ENCODE measurements around the gene WFDC13. TPM values are rescaled to one million over a fixed set of nuclear protein-coding genes. Genes with fewer than 3 reads are reported as not detected.
"Not testable (repeated sequence)": the region's sequence is repeated elsewhere in the genome, so short reads cannot be mapped to it uniquely, and the experiment has no call there.

The WFDC13 gene
- not detected in 2 replicates for total RNA-seq (2014; rRNA removed; shearing (Covaris generic))
- polyA plus RNA-seq (2014; cell fraction: nucleus; rRNA removed), result not detected in 2 replicates

DNA sequence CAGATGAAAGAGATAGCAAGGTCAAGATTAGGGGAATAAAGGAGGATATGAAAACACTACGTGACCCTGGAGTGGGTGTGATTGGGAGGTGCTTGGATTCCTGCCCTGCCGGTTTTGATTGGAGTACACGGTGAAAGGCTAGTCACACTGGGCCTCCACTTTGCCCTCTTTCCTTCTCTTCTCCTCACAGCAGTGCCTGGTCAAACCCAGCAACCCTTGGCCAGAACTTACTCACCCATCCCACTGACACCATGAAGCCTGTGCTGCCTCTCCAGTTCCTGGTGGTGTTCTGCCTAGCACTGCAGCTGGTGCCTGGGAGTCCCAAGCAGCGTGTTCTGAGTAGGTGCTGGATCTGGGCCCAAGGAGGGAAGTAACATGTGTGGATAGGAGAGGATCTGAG is at the start of gene WFDC13:
Gene WFDC13 (plus strand): TSS at position 166 of the 400 bp plus-strand sequence. CDS start 86 bp downstream, at position 252.
- no peak for DNase-seq (ENCODE audit: extremely low read depth, low read depth)

DNA sequence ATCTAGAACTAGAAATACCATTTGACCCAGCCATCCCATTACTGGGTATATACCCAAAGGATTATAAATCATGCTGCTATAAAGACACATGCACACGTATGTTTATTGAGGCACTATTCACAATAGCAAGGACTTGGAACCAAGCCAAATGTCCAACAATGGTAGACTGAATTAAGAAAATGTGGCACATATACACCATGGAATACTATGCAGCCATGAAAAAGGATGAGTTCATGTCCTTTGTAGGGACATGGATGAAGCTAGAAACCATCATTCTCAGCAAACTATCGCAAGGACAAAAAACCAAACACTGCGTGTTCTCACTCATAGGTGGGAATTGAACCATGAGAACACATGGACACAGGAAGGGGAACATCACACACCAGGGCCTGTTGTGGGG is 44.8 kb upstream of the WFDC13 start:
- not testable (repeated sequence) for DNase-seq (ENCODE audit: extremely low read depth, low read depth)

- DNase-seq (ENCODE audit: extremely low read depth, low read depth), result no peak
These were observed 31.7 kb upstream of the WFDC13 start, which contains the start of gene WFDC11 for GRCh38 chr20:45670139-45670538. Gene WFDC11, minus strand, starts transcription at chr20:45670239. Its CDS starts 19,639 bp downstream, at chr20:45650600.

GRCh38 chr20:45672765-45673164 is 29.1 kb upstream of the WFDC13 start:
- no peak for DNase-seq (ENCODE audit: extremely low read depth, low read depth)

DNA sequence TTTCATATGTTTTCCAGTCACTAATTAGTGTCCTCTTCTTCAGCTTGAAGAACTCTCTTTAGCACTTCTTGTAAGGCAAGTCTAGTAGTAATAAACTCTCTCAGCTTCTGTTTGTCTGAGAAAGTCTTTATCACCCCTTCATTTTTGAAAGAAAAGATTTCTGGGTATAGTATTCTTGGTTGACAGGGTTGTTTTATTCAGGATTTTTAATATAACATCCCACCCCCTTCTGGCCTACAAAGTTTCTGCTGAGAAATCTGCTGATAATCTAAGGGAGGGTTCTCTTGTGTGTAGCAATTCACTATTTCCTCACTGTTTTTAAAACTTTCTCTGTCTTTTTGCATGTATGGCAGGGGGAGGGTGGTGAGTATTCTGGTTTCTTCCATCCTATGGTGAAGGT is 22.2 kb upstream of the WFDC13 start:
- no peak for DNase-seq (ENCODE audit: extremely low read depth, low read depth)

DNA sequence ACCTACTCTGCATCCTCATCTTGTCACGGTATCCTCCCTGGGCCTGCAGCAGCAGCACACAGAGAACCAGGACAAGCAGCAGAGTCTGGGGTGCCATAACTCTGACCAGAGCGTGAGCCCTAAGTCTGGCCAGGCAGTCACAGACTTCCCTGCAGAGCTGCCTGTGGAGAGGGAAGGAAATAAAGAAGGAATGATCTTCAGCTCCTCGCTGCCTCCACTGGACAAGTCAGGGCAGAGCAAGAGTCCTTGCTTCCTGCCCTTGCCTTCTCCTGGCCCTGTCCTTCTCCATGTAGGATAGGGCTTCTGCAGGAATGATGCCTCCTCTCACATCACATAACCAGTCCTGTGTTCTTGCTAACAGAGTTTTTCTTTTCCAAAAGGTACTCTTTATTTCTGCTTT is 15.9 kb upstream of the WFDC13 start:
- no peak for DNase-seq (ENCODE audit: extremely low read depth, low read depth)

GRCh38 chr20:45693346-45693745 is 8.5 kb upstream of the WFDC13 start:
- DNase-seq (ENCODE audit: extremely low read depth, low read depth), result not testable (repeated sequence)

DNA sequence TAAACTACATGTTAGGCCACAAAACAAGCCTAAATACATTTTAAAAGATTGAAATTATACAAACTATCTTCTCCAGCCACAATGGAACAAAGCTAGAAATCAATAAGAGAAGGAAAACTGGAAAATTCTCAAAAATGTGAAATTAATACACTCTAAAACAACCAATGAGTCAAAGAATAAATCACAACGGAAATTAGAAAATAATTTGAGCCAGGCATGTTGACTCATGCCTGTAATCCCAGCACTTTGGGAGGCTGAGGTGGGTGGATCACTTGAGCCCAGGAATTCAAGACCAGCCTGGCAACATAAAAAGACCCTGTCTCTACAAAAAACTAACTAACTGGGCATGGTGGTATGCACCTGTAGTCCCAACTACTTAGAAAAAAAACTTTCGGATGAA is 6.3 kb upstream of the WFDC13 start:
- no peak for DNase-seq (ENCODE audit: extremely low read depth, low read depth)

DNA sequence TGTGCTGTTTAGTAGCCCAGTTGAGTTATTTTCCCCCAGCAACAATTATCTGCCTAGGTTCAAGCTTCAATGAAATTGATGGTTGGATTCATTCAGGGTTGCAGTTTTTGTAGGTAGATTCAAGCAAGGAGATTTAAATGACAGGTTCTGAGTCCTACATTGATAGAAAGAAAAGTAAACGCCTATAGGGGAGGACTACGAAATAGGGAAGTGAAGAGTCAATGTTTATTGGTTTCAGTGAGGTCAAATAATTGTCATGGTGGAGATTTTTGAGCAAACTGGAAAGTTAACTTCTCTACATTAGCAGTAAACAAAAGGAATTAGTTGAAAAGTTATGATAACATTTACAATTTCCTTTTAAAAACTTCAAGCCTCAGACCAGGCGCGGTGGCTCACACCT is 734 bp upstream of the WFDC13 start:
- no peak for DNase-seq (ENCODE audit: extremely low read depth, low read depth)

DNA sequence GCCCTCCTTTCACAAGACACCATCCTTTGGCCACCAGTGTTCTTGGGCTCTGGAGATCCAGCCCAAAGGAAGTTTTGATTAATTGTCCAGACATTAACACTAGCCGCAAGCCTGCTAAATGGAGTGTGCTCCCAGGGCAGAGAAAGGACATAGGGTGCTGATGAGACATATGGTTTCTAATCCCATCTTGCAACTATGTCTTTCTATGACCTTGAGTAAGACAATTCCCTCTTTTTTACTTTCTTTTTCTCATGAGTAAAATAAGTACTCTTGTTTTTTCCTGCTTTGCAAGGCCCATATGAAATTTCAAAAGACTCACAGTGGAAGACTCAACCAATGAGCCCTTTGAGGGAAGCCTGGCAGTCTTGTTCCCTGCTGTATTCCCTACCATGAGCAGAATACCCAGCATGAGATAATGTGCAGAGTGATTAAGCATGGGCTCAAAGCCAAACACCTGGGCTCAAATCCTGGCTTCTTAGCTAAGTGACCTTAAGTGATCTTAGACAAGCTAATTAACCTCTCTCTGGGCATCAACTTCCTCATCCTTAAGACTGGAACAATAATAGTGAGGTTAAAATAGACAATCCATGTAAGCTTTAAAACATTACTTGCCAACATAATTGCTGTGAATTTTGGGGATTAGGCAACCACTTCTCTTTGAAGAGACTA is 3.3 kb downstream of the WFDC13 start, which contains the start of gene WFDC10B:
Gene WFDC10B (minus strand): TSS at position 51 of the 669 bp plus-strand sequence. CDS start 19,027 bp downstream, outside the sequence.
- DNase-seq (ENCODE audit: extremely low read depth, low read depth), result no peak

- DNase-seq (ENCODE audit: extremely low read depth, low read depth), result not testable (repeated sequence)
These were observed 14.4 kb downstream of the WFDC13 start for GRCh38 chr20:45716141-45716688.

DNA sequence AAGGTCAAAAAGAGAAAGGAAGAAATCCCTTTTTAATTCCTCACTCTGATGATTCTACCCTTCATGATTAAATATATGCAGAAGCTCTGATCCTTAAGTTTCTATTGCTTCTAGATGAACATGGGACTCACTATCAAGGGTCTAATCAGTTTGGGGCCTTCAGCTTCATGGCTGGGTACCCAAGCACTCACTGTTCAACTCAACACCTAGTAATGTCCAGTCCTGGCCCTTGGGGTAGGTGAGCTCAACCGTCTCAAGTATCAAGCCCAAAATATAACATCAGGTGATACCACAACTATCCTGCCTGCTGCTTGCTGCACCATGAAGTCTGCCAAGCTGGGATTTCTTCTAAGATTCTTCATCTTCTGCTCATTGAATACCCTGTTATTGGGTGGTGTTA is 20.2 kb downstream of the WFDC13 start, which contains the start of gene SPINT4:
Gene SPINT4 (plus strand): TSS at position 301 of the 400 bp plus-strand sequence. CDS start 21 bp downstream, at position 322.
- no peak for DNase-seq (ENCODE audit: extremely low read depth, low read depth)

DNA sequence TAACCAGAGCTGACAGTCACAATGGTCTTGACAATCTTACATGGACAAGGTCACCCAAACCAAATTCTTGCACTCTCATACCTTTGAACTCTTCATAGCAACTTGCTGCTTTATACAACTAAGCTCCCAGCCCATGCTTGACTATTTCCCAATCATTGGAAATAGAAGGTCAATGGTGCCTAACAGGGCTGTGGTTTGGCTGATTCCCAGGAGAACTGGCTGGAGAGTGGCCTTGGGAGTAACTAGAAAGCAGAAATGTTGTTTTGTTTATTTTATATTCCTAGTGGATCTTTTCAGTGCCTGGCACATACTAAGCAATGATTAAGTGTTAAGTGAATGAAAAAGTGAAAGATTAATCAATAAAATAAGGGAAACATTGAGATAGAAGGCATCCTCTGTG is 23.3 kb downstream of the WFDC13 start:
- DNase-seq (ENCODE audit: extremely low read depth, low read depth), result no peak

- no peak for DNase-seq (ENCODE audit: extremely low read depth, low read depth)
These were observed 25.2 kb downstream of the WFDC13 start for GRCh38 chr20:45727044-45727443.

- no peak for DNase-seq (ENCODE audit: extremely low read depth, low read depth)
These were observed 30.4 kb downstream of the WFDC13 start for GRCh38 chr20:45732199-45732598.

DNA sequence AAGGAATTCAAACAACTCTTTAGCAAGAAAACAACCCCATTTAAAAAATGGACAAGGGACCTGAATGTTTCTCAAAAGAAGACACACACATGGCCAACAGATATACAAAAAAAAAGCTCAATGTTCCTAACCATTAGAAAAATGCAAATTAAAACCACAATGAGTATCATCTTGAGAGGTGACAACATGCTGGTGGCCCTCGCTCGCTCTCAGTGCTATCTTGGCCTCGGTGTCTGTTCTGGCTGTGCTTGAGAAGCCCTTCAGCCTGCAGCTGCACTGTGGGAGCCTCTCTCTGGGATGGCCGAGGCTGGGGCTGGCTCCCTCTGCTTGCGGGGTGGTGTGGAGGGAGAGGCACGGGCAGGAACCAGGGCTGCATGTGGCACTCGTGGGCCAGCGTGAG is 33.7 kb downstream of the WFDC13 start:
- DNase-seq (ENCODE audit: extremely low read depth, low read depth), result no peak

GRCh38 chr20:45735988-45736387 is 34.1 kb downstream of the WFDC13 start:
- no peak for DNase-seq (ENCODE audit: extremely low read depth, low read depth)

GRCh38 chr20:45742596-45742995 is 40.8 kb downstream of the WFDC13 start:
- DNase-seq (ENCODE audit: extremely low read depth, low read depth), result no peak

DNA sequence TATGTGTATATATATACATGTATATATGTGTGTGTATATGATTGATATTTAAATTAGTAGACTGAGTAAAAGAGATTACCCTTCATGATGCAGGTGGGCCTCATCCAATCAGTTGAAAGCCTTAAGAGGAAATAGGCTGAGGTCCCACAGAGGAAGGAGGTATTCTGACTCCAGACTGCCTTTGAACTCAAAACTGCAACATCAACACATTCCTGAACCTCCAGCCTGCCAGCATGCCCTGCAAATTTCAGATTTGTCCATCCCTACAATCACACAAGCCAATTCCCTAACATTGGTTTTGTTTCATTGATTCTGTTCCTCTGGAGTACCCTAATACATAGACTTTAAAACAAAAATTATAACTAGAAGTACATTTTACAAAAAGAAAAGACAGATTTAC is 43.2 kb downstream of the WFDC13 start:
- DNase-seq (ENCODE audit: extremely low read depth, low read depth), result no peak

GRCh38 chr20:45751721-45752120 is 49.9 kb downstream of the WFDC13 start:
- DNase-seq (ENCODE audit: extremely low read depth, low read depth), result no peak

- DNase-seq (ENCODE audit: extremely low read depth, low read depth), result no peak
These were observed 50.9 kb downstream of the WFDC13 start for GRCh38 chr20:45752746-45753145.

DNA sequence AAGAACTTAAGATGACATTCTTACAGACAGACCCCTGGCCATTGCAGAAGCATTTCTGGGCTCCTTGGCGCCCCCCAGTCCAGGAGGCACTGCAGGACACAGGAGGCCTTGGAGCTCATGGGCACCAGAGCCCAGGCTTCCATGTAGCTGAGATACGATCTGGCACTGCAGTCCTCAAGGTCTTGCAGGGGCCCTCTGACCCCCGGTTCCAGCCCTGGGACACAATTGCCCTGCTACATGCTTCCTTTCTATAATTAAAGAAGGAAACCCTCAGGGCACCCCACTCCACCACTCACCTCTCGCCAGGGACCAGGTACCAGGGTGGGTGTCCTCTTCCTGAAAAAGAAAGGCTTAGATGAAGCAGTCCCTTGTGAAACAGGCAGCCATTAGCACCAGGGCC is 56.3 kb downstream of the WFDC13 start:
- DNase-seq (ENCODE audit: extremely low read depth, low read depth), result no peak

All from NCI-H460 (cell line).